GM12873 (cell line): ENCODE data around the gene KLF3.

Source experiments
- TF ChIP-seq, protein P1 (sequence below): IDR thresholded peaks from 2 replicates; pipeline ENCODE4 v1.5.1; 2012; ENCODE audit warnings: low read depth, mild to moderate bottlenecking, moderate library complexity, low read length, control low read depth; ENCODE audit not compliant: insufficient read depth; ENCODE audit errors: missing control alignments

Gene KLF3

GRCh38 chr4:38723114-38723513, 59.1 kb downstream of the KLF3 start:
- TF ChIP-seq, protein P1, sequence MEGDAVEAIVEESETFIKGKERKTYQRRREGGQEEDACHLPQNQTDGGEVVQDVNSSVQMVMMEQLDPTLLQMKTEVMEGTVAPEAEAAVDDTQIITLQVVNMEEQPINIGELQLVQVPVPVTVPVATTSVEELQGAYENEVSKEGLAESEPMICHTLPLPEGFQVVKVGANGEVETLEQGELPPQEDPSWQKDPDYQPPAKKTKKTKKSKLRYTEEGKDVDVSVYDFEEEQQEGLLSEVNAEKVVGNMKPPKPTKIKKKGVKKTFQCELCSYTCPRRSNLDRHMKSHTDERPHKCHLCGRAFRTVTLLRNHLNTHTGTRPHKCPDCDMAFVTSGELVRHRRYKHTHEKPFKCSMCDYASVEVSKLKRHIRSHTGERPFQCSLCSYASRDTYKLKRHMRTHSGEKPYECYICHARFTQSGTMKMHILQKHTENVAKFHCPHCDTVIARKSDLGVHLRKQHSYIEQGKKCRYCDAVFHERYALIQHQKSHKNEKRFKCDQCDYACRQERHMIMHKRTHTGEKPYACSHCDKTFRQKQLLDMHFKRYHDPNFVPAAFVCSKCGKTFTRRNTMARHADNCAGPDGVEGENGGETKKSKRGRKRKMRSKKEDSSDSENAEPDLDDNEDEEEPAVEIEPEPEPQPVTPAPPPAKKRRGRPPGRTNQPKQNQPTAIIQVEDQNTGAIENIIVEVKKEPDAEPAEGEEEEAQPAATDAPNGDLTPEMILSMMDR = no peak

GRCh38 chr4:38723726-38724474, 59.9 kb downstream of the KLF3 start:
- TF ChIP-seq, protein P1 = no peak

- TF ChIP-seq, protein P1 = no peak
Observed at GRCh38 chr4:38724475-38724808, 60.4 kb downstream of the KLF3 start.

- TF ChIP-seq, protein P1 = peak; percentile 26
Observed at GRCh38 chr4:38728631-38729141, 64.7 kb downstream of the KLF3 start.

DNA sequence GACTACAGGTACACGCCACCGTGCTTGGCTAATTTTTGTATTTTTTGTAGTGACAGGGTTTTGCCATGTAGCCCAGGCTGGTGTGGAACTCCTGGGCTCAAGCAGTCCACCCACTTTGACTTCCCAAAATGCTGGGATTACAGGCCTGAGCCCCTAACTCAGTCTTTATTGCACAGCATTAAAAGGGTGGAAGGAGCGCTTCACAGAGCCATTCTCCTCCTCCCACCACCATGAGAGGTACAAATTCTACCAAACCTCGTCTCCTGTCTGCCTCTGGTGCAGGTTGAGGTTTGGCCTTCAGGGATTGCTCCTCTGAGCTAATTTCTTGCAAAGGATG, 66.5 kb downstream of the KLF3 start:
- TF ChIP-seq, protein P1 = no peak

DNA sequence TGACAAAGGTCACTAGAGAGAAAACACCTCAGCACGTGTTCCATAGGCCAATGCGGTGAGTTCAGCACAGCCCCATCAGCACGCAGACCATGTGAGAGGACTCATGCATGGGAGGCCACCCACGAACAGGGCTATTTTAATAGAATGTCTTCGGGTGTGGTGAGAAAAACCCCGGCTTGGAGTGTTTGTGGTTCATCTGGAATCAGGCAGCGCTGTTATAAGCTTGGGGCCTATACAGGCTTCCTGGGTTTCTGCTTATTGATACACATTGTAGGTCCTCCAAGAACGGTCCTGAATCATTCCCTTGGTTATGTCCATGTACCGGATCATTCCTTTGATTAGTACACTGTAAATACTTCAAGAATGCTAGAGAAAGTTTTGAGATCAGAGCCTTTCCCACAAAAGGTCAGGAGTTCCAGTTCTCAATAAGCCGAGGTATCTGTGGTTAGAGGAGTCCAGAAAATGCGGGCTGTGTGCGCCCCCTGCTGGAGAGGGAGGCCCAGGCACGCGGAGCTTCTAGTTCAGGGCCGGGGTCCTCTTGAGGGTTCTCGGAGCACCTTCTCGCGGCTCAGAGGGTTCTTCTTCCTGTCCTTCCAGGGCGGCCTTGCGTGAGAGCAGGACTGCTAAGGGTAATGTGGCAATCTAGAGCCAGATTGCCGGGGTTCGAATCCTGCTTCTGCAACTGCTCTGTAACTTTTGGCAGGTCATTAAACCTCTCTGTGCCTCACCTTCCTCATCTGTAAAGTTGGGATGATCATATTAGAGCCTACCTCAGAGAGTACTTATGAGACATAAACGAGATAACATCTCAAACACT, 67.0 kb downstream of the KLF3 start:
- TF ChIP-seq, protein P1 = peak; percentile 90

DNA sequence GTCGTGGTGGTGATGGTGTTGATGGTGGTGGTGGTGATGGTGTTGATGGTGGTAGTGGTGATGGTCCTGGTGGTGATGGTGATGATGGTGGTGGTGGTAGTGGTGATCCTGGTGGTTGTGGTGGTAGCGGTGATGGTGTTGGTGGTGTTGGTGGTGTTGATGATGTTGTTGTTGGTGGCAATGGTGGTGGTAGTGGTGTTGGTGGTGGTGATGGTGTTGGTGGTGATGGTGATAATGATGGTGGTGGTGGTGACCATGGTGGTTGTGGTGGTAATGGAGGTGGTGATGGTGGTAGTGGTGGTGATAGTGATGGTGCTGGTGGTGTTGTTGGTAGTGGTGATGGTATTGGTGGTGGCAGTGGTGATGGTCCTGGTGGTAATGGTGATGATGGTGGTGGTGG, 69.7 kb downstream of the KLF3 start:
- TF ChIP-seq, protein P1 = no peak
